ENCODE results near the gene OSTC.

Gene OSTC

DNA sequence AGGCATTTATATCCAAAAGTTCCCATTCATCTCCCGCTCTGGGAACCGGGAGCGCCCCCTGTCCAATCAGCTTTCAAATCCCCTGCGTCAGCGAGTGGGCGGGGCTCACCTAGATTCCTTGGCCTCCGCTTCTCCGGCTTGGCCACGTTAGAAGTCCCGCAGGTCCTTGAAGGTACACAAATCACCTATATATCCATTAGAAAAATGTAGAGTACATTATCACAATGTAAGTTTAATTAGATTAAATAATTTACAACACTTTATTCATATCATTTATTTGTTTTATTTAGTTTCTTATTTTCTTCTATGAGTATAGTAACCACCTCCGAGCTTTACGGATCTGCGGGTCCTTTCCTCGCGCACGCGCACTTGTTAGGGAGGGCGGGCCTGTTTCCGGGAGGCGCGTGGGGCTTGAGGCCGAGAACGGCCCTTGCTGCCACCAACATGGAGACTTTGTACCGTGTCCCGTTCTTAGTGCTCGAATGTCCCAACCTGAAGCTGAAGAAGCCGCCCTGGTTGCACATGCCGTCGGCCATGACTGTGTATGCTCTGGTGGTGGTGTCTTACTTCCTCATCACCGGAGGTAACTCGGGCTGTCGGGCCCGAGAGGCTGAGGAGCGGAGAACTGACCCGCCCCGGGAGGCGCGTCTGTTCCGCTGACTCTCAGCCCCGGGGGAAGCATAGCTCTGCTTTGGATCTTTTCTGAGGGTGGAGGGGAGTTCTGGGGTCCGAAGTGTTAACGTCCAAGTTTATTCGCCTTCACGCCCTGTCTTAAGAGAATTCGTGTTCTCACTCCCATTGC, at the start of gene OSTC:
OSTC (plus strand) TSS at position 388 of the 802 bp plus-strand sequence; CDS start at position 445, 57 bp downstream.
- DNase-seq, result peak; percentile 81

DNA sequence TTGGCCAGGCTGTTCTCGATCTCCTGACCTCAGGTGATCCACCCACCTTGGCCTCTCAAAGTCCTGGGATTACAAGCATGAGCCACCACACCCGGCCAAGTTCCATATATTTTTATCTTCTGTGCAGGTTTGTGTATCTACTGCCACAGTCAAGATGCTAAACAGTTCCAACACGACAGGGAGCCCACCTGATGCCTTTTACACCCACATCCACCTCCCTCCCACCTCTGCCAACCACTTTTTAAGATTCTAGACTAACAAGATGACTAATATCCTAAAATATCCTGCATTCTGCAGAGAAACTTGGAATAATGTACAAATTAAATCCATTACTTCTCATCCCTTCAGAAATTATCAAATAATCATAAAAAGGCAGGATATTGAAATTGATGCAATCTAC, 49.3 kb upstream of the OSTC start:
- DNase-seq, result no peak

DNA sequence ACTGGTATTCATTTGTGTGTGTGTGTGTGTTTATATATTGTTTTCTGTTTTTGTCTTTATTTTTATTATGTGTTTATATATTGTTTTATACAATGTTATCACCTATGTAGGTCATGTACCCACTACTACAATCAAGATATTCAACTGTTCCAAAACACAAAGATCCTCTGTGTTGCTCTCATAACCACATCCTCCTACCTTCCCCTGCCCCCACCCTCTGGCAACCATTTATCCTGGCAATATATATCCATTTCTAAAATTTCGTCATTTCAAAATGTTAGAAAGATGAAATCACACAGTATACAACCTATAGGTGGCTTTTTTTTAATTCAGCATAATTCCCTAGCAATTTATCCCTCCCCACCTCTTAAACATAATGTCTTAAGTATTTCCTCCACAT, 48.9 kb upstream of the OSTC start:
- no peak for DNase-seq

DNA sequence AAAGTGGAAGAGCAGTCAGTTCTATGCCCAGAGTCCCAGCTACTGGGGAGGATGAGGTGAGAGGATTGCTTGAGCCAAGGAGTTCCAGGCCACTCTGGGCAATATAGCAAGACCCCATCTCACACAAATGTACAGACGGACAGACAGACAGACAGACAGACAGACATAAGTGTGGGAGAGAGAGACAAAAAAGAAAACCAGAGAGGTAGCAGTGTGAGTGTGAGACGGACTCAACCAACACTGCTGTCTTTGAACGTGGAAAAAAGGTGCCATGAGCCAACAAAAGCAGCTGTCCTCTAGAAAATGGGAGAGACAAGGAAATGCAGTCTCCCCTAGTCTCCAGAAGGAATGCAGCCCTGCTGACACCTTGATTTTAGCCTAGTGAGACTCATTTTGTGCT, 48.2 kb upstream of the OSTC start:
- no peak for DNase-seq

DNA sequence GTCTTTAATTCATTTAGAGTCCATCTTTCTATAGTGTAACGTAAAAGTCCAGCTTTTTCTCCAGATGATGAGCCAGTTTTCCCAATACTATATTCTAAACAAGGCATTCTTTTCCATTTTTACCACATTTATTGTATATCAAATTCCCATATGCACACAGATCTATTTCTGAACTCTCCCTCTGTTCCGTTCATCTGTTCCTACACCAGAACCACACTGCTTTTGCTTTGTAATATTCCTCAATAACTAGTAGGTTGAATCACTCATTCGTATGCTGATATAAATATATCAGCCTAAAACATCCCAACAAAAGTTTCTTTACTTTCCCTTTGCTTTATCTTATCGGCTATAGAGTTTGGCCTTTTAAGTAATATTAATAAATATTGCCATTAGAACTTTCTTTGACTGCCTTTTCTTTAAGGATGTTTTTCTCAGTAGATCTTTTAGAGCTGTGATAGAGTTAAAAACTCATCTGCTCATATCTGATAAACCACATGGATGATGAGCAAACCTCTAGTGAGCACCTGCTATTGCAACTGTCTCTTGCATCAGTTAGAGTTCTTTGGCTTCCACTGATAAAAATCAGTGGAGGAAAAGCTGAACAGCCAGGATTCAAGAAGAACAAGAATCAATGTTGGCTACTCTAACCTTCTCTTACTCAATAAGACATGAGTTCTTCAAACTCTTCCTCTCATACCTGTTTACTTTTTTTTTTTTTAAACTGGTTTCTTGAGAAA, 43.2 kb upstream of the OSTC start:
- no peak for DNase-seq

DNA sequence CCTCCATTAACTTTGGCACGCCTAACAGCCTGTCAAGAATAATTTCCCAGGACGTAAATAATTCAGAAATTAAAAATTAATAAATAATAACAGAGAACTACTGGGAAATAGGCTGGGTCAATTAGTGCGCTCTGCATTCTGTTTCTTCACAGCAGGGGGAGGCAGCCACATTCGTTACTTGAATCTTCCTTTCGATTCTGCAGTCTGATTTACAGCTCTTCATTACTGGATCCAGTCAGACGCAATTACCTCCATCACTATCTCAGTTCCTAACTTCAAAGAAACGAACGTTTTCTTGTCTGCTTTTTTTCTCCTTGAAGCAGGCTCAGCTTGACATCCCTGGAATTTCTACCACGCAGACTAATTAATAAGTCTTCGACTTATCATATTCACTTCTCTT, 39.0 kb upstream of the OSTC start:
- DNase-seq, result no peak

DNA sequence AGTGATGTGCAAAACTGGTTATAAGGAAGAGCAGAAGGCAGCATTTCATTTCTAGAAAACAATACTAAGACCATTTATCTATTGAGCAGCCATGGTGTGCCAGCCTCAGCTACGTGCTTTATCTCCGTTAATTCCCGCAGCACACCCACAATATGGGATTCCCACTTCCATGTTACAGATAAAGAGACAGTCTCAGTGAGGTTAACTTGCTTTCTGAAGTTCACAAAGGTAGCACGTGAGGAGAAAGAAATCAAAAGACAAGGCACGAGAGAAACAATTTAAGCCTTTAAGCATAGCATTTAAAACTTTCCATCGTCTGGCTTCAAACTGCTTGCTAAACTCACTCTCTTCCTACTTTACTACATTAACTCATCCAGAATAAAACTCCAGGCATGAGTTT, 38.0 kb upstream of the OSTC start:
- DNase-seq, result no peak

DNA sequence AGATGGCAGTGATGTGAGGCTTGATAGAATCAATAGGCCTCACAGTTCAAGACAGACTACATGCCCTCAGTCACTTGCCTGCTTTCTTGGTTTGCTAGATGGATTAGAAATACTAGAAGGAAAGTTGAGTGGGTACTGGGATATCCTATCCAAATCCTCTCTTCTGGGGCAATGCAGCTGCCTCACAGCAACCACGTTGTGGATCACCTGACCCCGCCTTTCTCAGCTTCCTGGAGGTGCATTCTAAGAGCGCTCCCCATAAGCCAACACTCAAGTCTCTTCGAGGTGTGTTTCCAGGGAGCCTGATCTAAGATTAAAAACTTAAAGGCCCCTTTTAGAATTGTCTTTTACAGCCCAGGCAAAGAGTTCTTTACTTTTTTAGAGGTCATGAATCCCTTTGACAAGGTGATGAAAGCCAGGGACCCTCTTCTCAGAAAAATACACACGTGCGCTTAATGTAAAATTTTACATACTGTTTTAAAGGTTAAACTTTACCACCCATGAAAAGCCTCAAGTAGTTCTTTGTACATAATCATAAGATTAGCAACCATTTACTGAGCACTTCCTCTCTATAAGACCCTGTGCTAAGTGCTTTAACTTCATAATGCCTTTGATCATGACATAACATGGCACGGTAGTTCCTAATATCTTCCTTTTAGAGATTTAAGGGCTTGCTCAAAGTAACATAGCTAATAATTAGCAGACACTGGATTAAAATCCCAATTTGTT, 30.9 kb upstream of the OSTC start:
- DNase-seq, result no peak

DNA sequence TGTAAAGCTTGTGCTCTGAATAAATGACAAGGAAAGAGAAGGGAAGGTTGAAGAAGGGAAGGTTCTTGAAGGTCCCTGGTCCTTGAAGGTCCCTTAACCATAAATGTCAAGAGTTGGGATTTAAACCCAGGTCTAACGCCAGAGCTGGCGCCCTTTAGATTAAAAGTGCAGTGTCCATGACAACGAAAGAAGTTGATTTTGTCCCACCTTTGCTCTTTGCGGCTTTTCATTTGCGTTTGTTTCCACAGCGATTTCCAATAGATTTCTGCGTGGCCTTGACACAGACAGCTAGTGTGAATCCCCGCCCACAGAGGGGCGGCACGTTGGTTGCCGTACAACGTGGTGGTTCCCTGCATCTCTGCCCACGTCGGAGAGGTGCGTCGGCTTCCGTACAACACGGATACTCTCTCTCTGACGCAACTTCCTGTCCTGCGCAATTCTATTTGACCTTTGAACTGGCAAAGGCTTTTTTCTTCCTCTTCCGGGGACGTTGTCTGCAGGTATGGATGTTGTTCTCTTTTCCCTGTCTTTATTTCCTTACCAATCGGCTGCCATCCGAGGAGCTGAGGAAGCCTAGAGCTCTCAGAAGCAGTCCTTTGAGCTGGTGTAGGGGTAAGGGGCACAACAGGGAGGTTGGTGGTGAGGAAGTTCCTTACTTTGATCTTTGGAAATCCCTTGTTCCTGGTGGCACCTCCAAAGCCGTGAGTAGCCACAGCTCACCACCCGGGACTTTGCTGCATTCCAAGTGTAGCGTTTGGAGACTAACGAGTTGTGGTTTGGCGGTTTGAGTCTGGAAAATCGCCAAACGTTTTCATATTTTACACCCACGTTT, 30.1 kb upstream of the OSTC start, which contains the start of gene RPL34:
RPL34 (plus strand) TSS at position 476 of the 832 bp plus-strand sequence. CDS start 1,384 bp downstream, outside the sequence.
- DNase-seq, result peak; percentile 85

DNA sequence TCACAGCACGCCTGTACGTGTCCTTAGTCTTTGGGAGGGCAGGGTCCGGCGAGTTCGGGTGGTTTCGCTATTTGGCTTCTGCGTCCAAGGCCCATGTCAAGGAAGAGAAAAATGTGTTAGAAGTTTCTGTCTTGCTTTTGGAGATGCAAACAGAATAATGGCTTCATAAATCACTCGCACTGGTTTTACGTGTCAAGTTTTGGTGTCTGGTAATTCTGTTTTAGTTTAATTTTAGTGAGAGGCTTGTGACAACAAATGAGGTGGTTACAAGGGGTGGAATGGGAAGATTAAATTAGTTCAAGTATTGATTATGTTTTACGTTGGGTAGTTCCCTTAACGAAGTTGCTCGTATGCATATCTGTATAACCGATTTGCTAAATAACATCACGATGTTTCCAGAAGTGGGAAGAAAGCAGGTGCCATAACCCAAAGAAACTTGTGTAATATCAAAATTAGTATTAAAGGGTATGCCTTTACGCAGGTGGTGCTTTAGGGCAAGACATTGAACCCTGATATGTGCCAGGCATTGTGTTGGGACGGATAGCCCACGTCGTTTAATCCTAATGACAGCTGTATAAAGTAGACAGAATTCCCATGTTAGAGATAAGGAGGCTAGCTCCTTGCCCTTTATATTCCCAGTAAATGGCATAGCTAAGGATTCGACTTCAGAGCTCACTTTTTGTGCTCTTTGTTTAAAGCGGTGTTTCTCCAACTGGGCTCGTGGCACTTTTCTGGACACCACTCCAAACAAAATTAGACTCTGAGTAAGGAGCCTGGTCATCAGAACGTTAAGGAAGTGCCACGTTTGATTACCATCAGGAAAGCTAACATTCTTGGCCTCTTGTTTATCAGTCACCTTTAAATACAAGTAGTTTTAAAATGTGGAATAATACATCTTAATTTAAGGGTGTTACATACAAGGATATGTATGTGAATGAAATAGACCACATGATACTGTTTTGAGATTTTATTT, 29.2 kb upstream of the OSTC start:
- DNase-seq, result no peak

DNA sequence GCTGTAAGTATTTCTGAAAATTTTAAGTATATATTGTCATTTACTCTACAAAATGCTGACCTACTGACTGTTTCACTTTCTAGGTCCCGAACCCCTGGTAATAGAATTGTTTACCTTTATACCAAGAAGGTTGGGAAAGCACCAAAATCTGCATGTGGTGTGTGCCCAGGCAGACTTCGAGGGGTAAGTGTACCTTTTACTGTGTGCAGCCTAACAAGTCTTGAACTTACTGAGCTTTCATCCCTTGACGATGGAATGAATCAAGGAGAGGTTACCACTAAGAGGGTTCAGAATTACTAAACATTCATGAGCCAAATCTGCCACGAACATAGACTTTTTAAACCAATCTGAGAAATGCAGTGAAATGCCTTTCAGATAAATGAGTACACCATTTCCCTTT, 28.4 kb upstream of the OSTC start:
- no peak for DNase-seq

DNA sequence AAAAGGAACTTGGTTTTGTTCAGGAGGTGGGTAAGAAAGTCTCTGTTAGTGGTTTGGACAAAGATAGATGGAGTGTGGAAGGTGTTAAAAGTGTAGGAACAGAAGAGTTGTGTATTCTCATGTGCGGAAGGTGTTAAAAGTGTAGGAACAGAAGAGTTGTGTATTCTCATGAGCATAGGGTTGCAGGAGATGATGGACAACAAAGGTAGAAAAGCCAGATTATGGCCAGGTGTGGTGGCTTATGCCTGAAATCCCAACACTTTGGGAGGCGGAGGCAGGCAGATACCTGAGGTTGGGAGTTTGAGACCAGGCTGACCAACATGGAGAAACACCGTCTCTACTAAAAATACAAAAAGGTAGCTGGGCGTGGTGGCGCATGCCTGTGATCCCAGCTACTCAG, 27.6 kb upstream of the OSTC start:
- DNase-seq, result no peak

DNA sequence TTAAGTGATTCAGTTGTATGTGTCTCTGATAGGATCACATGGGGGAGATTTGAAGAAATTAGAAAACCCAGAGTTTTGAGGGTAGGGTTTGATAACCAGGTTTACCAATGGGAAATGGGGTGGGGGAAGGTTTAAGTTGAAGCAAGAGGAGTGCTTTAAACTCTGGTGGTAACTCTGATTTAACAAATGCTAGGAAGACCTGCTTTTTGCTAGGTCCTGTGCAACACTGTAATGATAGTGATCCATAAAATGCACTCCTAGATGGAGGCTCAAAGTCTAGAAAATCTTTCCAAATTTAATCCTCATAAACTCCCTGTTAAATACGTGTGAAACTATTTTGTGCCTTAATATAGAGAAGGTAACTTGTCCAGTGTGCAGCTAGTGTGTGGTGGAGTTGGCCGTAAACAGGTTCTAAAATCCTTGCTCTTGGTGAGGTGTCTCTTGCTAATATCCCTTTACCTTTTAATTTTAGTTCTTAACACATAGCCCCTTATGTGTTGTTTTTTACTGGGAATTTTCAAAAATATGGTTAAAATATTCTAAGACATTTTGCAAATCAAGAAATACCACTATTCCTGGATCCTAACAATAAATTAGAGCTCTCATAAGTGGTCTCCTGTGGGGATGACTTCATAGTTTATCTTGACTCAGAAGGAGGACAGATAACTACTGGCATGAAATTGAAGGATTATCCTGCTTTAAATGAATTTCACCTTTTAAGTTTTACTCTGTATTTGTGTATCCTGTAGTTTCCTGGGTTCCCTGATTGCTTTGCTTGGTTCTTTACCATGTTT, 25.9 kb upstream of the OSTC start:
- DNase-seq, result no peak

DNA sequence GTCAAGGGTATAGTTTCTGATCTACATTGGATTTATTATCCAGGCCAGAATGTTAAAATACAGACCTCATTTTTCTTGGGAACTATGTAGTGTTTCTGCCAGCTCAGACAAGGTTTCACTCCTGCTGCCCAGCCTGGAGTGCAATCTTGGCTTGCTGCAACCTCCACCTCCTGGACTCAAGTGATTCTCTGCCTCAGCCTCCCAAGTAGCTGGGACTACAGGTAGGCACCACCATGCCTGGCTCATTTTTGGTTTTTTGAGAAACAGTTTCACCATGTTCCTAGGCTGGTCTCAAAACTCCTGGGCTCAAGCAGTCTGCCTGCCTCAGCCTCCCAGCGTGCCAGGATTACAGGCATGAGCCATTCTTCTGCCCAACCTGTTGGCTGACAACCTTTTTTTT, 24.3 kb upstream of the OSTC start:
- no peak for DNase-seq

DNA sequence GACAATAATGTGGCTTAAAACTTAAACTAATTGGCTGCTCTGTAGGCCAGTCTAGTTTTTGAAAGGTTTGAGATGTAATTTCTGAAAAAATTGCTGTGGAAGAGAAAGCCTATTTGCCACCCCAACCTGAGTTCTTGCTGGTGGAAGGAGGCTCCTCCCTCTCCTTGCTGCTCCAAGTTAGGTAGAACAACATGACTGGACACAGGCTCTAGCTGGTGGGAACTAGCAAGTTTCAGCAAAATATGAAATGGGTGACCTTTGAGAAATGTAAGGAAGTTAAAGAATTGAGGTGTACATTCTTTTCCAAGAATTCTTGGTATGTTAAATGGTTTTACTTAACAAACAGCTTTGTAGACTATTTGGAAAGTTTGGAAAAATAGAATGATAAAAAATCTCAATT, 22.0 kb upstream of the OSTC start:
- DNase-seq, result no peak

DNA sequence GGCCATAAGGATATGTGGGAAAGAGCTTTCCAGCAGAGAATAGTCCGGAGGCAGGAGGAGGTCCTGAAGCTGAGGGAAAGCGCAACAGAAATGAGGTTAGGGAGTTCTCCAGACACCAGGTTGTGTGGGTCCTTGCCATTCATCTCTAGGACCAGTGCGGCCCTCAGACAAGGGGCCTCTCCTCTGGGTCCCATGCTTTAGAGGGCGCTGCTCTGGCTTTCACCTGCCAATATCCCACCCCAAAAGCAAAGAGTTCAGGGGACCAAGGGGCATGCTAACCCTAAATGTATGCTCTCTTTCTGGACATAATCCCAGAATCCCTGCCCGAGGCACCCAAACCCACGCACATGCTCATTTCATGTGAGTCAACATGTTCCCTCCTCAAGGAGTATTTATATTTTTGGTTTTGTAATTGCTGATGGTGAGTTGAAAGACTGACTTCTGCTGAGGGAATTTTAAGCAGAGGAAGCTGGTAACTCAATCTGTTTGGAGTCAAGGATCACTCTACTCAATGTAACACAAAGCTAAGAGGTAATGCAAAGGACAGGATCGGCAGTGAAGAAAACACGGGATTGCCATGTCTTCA, 15.2 kb upstream of the OSTC start:
- no peak for DNase-seq

DNA sequence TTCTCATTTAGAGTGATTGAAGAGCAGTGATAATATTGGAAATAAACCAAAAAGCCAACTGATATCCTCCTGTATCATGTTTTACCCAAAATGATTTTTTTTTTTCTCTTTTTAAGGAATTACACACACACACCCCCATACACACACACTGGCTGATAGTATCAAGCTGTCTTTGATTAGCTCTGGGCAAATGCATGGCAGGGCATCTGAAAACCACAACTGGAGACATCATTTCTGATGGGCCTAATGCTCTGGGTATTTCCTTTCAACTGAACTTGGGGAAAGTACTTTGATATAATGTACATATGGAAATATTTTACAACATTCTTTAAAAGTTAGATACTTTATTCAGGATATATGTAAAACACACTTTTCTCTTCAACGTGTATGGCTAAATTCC, 14.2 kb upstream of the OSTC start:
- DNase-seq, result no peak

DNA sequence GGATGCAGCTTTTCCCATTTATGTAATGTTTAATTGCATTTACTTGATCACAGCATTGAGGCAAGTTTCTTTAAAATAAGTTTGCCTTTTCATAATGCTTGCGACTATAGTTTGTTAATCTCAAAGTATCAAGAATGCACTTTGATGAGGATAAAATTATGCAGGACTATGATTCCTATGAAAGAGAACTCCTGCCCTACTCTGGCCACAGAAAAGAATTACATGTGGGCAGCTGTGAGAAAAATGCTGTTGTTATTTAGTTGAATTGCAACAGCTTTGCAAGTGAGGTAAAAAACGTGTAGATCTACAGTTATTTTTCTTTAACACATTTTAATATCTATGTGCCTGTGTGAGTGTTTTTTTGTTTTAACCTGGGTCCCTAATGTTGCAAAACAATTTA, 12.5 kb upstream of the OSTC start:
- DNase-seq, result no peak

DNA sequence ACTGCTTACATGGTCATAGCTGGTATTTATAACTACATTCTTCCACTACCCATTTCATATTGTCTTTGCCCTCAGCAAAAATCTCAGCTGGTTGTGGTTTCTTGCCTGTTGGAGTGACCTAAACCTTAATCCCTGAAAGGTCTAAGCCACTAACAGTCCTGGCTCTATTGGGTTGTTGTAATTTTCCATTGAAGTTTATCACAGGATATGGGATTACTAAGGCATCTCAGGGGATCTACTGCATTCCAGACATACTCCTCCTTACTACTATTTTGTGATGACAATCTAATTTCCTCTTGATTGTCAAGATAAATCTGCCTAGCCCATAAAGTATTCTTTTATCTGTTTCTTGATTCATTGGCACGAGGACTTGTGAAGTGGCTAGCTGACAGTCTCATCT, 6.2 kb upstream of the OSTC start:
- no peak for DNase-seq

DNA sequence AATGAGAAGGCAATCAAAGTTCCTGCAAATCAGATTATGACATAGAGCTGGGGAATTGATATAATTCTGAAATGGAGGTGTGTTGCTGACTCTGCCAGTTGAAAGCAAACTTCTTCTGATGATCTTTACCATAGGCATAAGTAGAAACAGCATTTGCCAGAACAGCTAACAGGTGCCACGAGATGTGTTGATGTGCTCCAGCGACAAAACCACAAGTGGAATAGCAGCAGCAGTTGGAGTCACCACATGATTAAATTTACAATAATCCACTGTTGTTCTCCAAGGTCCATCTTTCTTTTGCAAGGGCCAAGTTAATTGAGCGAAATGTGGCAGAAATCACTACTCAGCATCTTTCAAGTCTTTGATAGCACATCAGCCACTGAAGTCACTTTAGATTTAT, 3.7 kb upstream of the OSTC start:
- no peak for DNase-seq

Data from NCI-H2171 (cell line).